HL-60 (cell line): ENCODE data around the gene SLC16A9.

Experiments used
- DNase-seq, 2 experiments: peaks; one replicate each; pipeline ENCODE4 v3.0.0-alpha.2; 2010 to 2020; ENCODE audit warnings: low read depth in 1 of 2, low spot score in 1 of 2
- H3K27ac ChIP-seq: fragments of 250-450 bp; sonication (Bioruptor Pico); replicated peaks from 2 replicates; pipeline ENCODE4 v1.5.1; 2020; ENCODE audit warnings: mild to moderate bottlenecking, moderate library complexity
- H3K27me3 ChIP-seq: fragments of 250-450 bp; sonication (Bioruptor Pico); 2 replicates; pipeline ENCODE4 v1.5.1; 2021; ENCODE audit warnings: mild to moderate bottlenecking, moderate library complexity; ENCODE audit not compliant: insufficient read depth, poor library complexity, severe bottlenecking
- H3K4me3 ChIP-seq: replicated peaks from 2 replicates; pipeline ENCODE4 v1.5.1; 2011; ENCODE audit warnings: mild to moderate bottlenecking, control low read depth, low read length; ENCODE audit not compliant: insufficient read depth
- CTCF ChIP-seq: IDR thresholded peaks from one replicate; pipeline ENCODE4 v1.5.1; 2011; ENCODE audit warnings: low read length, control low read depth, inconsistent platforms; ENCODE audit not compliant: insufficient read depth
- GABPA ChIP-seq: IDR thresholded peaks from 2 replicates; pipeline ENCODE4 v1.6.1; 2012; ENCODE audit warnings: low read depth
- POLR2AphosphoS5 ChIP-seq: IDR thresholded peaks from 2 replicates; pipeline ENCODE4 v1.6.1; 2012; ENCODE audit warnings: low read depth
- REST ChIP-seq: IDR thresholded peaks from 2 replicates; pipeline ENCODE4 v1.6.1; 2012; ENCODE audit warnings: low read depth; ENCODE audit not compliant: insufficient replicate concordance
- SPI1 ChIP-seq: IDR thresholded peaks from 2 replicates; pipeline ENCODE4 v1.6.1; 2012; ENCODE audit warnings: low read depth, mild to moderate bottlenecking, borderline replicate concordance

SLC16A9 gene

GRCh38 chr10:59618666-59619065 is 91.0 kb downstream of the SLC16A9 start:
- TF ChIP-seq SPI1 (no peak), CTCF (no peak), REST (no peak), GABPA (no peak), POLR2AphosphoS5 (no peak)
- Histone ChIP-seq H3K27ac (no peak overlapping the region), H3K27me3 (no peaks in the 10 kb centered on the region), H3K4me3 (no peak overlapping the region)
- no peak for DNase-seq

GRCh38 chr10:59617996-59618395 is 91.7 kb downstream of the SLC16A9 start:
- TF ChIP-seq SPI1 (no peak), CTCF (no peak), POLR2AphosphoS5 (no peak), GABPA (no peak), REST (no peak)
- Histone ChIP-seq H3K27ac (no peak overlapping the region), H3K27me3 (no peaks in the 10 kb centered on the region), H3K4me3 (no peak overlapping the region)
- DNase-seq, result no peak

- Histone ChIP-seq H3K4me3 (no peak overlapping the region), H3K27me3 (no peaks in the 10 kb centered on the region), H3K27ac (no peak overlapping the region)
- DNase-seq, result no peak
- TF ChIP-seq REST (no peak), SPI1 (no peak), CTCF (no peak), GABPA (no peak), POLR2AphosphoS5 (no peak)
Measured at GRCh38 chr10:59611048-59611447, 98.6 kb downstream of the SLC16A9 start.
